ENCODE results near the gene PVALEF. TPM values are rescaled to one million over a fixed set of nuclear protein-coding genes. Genes with fewer than 3 reads are reported as not detected.

Gene PVALEF
- polyA plus RNA-seq, 1 donor = 0.33 TPM

DNA sequence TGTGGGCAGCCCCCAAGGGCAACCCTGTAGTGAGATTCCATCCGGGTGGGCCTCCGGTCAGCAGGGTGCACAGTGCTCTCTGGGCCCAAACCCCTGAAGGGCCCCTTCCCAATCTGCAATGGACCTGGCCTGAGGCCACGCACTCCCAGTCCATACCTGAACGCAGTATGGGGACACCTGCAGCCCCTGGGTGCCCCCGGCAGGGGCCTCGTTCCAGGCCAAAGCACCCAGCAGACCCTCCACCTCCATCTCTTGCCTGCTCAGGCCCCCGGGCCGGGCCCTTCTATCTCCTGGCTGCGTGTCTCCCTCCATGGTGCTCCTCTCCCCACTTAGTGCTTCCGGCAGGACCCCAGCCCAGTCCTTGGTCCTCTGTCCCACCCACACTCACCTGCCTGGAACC is 18.0 kb downstream of the PVALEF start:
- no peak for DNase-seq

DNA sequence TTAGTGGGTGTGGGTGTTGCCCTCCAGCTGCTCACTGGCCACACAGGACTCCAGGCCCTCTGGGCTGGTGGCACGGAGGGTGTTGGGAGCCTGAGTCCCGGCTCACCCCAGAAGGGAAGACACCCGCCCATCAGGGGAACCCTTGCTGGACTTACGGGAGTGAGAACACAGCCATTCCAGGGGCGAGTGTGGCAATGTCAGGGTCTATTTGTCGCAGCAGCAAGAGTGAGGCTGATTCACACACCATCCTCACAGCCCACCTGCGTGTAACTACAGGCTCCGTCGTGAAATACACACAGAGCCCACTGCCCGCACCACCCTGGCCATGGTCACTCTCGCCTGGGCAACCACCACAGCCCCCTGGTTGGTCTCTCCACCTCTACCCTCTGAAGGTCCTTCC is 18.5 kb downstream of the PVALEF start:
- DNase-seq = no peak

DNA sequence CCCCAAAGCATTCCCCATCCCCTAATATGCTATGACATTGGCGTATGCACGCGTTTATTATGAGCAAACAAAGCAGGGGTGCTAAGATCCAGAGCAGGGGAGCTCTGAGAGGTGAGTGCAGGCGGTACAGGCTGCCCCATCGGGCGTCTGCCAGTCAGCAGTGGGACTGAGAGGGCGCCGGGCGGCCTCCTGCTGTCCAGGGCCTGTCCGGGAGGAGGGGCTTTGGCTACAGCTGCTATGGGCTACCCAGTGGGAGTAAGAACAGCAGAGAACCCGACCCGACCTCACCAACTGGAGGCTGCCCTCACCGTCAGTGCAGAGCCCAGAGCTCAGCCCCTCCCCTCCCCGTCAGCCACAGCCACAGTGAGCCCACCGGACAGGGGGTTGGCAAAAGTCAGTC is 19.2 kb downstream of the PVALEF start:
- no peak for DNase-seq

DNA sequence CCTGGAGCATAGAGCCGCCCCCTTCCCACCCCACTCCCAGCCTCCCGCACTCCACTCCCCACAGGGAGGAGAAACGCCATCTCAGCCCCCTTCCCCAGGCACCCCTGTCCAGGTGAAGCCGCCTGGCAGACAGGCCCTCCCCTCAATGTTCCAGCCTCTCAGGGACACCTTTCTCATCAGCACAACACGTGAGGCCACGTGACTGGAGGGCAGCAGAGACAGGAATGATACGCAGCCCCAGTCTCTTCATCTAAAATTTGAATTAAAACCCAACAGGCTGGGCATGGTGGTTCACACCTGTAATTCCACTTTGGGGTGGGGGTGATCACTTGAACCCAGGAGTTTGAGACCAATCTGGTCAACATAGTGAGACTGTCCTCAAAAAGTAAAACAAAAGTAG is 20.9 kb downstream of the PVALEF start:
- no peak for DNase-seq

DNA sequence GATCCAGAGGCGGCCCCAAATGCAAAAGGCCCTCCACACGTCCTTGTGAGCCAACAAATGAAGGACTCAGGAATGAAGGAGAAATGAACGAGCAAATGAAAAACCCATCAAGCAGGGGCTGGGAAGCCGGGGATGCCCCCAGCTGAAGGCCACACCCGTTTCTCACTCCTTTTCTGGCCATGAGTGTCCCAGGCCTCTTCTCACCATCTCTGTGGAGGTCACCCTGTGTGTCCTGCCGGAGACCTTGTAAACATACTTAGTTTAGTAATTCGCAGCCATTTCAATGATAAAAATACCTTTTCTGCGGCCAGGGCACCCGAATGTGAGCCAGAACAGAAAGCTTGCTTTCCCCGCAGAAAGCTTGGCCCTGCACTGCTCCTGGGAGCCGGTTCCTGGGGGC is 21.8 kb downstream of the PVALEF start:
- no peak for DNase-seq

DNA sequence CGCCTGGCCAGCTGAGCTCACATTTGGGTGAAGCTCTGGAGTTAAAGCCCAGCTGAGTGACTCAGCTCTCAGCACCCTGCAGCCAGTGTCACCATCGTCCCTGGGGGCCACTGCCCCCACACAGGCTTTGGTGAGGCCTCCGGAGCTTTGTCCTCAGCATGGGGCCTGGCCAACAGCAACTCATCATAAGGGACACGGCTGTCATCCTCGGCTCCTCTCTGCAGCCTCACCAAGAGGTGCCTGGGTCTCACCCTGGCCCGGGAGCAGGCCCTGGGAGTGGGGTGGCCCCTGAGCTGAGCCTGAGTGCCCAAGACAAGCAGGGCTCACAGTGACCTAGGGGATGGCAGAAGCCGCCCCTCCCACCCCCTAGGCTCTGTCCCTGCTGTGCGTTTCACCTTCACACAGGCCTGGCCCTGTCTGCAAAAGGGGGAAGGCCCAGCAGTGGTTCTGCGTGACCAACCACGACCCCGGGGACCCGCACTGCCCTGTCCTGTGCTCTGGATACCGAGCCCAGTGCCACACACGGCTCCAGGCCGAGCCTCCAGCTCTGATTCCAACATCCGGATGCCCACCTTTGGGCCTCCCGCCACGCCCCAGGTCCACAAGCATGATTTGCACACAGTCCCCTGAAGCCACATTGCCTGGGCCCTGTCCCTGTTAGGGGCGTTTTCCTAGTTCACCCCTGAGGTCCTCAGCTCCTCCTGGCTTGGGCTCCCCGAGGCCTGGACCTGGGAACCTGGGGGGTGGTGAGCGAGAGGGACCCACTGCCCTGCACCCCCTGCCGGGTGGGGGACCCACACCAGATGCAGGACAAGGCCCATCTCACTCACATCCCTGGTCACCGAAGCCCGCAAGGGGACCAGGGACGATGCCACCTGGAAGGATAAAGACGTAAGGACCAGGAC is 22.5 kb downstream of the PVALEF start:
- DNase-seq = no peak

DNA sequence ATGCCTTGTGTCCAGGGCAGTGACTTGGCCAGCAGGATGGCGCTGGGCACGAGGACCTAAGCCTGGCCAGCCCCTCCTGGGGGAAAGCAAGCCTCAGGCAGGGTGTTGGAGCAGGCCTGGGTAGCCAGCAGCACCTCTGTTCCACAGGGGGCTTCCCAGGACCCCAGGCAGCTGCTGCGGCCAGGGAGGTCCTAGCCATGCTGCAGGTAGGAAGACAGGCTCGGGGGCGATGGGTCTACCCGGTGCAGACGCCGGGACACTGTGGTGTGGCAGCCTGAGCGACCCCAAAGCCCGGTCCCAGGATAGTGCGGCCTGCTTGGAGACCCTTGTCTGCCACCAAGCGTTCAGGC is 23.2 kb downstream of the PVALEF start:
- no peak for DNase-seq

DNA sequence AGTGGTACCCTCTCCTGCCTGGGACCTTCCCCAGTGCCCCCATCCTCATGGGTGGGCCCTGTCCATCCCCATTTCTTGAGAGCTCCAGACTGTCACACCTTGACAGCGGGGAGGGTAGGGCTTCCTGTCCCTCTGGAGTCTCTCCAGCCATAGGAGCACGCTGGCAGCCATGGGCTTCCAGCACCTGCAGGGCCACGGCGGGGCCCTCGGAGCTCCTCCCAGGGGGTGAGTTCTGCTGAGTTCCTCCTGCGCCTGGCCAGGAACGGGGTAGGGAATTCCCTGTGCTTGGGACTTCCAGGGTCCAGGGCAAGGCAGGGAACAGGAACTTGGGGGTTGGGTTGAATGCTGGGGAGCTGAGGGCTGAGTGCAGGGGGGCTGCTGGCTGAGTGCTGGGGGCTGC is 23.7 kb downstream of the PVALEF start:
- DNase-seq = no peak

DNA sequence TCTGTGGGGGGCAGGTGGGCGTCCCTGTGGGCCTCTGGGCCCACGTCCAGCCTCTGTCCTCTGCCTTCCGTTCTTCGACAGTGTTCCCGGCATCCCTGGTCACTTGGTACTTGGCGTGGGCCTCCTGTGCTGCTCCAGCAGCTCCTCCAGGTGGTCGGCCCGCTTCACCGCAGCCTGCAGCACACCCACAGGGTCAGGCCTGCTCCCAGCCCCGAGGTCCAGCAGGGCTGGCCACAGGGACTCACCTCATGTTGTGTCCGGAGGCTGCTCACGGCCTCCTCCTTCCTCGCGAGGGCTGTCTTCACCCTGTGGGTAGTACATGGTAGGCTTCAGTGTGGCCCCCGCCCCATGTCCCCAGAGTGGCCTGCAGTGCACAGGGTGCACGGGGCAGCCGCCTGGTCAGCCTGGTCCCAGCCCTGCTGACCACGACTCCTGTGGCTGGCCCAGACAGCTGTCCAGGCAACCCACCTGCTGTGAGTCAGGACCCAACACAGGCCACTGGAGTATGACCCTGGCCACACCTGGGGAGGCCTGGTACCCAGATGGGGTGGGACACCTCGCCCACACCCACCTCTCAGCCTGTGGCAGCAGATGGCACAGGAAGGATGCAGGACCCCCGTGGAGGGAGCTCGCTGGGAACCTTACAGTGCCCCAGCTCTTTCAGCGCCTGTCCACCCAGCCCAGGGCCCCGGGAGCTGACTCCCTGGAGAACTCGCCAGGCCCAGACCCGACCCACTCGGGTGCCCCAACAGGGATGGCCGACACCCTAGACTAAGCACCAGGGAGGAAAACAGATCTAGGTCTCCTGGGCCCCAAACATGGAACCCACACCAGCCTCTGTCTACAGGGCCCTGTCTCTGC is 24.6 kb downstream of the PVALEF start:
- DNase-seq = no peak

DNA sequence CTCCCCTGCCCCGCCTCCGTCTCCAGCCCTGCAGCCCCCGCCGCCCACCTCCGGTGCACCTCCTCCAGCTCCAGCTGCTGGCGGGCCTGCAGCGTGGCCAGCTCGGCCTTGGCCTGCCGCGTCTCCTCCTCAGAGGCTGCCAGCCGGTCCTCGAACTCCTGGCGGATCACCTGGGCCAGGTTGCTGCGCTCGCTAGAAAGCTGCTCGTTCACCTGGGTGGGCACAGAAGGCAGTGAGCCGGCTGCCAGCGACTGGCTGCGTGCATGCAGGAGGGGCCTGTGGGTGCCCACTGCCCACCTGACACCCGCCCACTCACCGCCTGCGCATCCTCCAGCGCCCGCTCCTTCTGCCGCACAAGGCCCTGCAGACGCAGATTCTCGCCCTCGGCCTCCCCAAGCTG is 25.3 kb downstream of the PVALEF start:
- DNase-seq = no peak

DNA sequence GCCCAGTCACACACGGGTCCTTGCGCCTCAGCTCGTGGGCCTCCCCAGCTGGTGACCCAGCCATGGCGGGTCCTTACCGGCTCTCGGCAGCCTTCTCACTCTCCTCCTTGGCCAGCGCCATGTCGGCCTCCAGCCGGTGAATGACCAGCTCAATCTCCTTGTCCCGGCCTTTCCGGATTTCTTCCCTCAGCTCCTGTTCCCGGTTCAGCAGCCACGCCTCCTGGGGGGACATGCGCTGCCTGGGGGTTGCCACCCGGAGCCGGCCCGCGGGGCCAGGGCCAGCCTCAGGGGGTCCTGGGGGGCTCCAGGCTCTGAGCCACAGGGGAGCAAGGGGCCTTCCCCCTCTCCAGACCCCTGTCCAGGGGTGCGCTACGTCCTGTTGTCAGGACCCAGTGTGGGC is 25.8 kb downstream of the PVALEF start:
- DNase-seq = no peak

DNA sequence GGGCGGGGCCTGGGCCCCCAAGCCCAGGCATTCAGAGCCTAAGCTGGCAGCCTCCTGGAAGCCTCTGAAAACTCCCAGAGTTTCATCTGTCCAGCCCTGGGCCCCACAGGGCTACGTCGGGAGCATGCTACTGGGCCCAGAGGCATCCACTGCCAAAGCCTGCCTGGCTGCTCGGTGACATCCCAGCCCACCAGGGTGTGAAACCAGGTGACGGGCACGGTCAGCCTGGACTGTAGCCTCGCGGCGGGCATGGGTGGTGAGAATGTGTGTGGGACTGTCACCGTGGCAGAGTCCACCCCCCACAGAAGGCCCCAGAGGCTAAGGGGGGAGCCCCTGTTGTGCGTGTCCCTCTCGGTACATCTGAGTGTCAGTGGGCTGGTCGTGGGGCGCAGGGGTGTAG is 26.3 kb downstream of the PVALEF start:
- no peak for DNase-seq

DNA sequence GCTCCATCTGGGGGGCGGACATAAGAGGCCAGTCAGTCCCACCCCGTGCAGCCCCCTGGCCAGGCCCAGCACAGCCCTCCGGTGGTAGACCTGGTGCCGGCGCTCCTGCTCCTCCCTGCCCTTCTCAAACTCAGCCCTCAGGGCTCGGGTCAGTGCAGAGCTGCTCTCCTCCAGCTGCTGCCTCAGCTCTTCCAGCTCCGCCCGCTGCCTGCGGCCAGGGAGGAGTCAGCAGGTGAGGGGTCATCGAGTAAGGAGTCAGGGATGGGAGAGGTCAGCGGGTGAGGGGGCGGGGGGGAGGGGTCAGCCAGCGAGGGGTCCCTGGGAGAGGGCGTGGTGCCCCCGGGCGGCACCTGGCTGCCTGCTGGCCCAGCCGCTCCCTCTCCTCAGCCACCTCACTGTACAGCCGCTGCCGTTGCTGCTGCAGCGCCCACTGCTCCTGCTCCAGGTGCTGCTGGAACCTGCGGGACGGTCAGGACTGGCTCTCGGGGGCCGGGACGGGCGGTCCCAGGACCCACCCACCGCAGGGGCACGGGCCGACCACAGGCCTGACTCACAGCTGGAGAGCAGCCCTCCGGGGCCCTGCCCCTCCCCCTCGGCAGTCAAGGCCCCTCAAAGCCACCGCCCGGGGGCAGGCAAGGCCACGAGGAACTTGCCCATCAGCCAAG is 27.2 kb downstream of the PVALEF start:
- no peak for DNase-seq

DNA sequence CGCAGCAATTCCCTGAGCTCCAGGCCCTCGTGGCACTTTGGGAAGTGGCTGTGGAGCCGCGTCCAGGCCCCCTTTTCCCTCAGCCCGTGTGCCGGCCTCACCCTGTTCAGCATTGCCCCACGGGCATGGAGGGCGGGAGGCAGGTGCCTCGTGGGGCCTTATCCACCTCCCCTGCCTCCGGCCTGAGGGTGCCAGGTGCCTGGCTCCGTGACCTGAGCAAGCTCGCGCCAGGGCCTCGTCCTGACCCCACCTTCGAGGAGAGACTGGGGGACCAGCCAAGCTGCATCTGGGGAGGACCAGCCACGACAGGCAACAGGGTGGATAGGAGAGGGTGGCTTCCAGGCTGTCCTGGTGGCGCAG is 27.7 kb downstream of the PVALEF start:
- DNase-seq = no peak

DNA sequence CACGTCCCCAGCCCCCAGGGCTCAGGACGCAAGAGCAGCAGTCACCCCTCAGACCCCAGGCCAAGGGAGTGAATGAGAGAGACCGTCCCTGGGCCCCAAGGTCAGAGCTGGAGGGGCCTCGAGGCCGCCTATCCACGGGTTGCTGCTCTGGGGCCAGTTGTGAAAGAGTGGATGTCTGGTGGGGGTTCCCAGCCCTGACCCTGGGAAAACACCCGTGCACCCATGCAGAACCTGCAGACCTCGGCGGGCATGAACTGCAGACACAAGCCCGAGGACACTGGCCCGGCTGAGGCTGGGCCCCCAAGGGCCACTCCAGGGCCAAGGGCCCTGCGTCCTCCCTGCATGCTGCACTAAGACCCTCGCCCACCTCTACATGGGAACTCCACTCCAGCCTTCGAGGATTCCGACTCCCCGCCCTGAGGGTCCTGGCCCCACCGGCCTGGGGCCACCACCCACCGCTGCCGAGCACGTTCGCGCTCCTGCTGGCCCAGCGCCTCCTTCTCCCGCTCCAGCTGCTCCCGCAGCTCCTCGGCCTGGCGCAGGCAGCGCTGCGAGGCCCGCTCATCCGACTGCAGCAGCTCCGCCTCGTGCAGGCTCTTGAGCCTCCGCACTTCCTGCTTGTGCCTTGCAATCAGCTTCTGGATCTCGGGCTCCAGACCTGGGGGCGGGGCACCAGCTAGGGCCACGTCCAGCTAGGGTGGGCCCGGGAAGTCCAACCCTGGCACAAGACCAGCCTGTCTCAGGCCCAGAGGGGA is 28.3 kb downstream of the PVALEF start:
- peak; percentile 24 for DNase-seq

DNA sequence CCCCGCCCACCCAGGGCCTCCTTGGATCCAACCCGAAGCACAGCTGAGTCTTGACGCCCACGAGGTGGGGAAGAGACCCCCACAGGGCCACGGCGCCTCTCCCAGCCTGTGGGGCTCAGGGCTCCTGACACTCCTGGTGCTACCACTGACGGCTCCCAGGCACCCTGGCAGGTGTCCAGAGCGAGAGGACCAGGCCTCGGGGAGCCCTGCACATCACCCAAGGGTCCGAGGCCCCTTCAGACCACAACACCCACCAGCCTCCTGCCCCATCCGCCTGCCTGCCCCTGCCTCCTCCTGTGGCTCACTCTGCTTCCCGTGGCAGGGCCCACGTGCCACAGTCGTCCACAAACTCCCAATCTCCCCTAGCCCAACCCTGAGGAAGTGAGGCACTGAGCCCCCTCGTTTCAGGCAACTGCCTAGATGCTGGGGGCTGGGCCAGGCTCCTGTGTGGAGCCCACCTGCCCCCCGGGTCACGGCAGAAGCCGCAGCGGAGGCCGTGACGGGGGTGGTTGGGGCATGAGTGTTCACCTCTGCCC is 29.0 kb downstream of the PVALEF start:
- DNase-seq = no peak

DNA sequence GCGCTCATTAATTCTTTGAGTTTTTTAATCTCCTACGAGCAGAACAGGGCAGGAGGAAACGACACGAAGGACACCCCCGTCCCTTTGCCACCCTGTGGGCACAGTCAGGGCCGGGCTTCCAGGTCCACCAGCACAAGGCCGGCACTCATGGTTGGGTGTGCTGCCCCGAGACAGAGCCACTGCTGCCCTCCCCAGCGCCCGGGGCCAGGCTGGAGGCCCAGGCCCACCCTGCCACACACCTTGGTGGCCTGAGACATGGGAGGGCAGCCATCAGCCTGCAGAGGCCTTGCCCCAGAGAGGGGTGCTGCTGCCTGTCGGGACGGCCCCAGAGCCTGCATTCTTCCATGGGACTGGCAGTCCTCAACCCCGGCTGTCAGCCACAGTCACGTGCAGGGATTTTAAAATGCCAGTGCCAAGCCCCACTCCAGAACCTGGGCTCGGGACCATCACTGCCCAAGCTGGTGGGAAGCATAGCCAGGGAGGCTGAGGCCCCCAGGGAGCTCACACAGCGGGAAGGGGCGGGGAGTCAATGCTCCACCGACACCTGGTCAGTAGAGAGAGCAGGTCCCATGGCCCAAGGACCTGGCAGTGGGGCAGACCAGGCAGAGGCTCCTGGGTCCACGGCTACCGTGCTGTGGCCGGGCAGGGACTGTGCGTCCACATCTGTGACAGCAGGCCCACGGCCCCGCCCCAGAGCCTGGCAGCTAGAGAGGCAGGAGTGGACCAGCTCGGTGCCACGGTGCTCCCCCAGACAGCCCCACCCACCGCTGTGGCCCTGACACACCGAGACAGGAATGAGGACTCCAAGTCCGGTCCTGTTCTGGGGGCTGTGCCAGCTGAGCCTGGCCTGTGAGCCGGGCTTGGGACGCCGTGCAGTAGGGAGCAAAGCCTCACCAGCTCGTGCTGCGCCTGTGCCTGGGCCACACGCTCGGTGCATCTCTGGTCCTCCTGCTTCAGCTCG is 29.9 kb downstream of the PVALEF start:
- no peak for DNase-seq

DNA sequence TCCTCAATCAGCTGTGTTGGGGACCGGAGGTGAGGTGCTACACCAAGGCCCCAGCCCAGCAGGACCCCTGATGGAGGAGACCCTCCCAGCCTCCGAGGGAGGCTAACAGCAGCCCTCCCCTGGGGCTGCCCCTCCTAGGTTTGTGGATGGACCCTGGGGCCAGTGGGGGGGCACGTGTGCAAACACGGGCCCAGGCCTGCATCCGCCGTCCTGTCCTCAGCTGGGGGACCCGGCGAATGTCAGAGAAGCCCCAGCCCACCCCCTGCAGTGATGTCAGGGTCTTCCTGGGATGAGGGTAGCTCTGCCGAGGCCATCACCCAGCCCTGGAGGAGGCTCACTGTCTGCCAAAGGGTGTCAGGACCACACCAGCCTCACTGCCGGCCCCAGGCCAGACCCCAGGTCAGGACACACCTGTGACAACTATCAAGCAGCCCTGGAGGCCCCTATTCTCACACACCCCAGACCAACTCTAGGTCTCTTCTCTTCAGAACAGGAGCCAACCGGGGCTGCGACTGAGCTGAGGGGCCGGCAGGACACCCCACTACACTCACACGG is 30.7 kb downstream of the PVALEF start:
- DNase-seq = no peak

DNA sequence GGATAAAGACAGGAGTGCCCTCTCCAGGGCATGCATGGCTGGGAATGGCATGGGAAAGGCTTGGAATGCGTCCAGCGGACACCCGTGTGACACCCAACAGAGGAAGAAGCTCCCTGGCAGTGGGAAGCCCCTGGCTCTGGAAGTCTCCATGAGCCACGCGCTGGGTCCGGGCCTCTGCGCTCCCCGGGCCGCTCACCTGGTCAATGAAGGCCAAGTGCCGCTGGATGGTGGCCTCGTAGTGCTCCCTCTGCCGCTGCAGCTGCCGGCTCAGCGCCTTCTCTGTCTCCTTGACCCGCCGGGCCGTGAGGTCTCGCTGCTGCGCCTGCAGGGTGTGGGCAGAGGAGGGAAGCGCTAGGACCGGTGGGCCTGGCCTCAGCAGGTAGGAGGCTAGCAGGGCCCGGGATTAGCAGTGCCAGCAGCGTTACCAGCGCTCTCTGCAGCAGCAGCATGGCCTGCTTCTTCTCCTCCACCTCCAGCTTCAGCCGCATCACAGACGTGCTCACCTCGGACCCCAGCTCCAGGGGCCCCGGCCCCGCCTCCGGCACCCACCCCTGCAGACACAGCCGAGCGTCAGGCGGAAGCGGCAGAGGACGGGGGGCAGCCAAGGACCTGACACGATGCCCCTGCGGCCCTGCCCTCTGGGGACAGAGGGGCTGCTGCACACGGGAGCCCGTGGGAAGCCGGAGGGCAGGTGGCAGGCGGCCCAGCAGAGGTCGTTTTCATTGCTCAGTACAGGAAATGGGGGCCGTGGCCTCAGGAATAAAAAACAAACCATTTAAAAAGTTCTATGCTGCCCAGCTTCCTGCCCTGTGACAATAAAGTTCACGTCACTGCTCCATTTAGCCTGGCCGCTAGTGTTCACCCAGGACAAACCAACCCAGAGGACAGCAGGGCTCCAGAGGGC is 31.4 kb downstream of the PVALEF start:
- no peak for DNase-seq
